K562 (cell line): ENCODE results near the gene FAM131C. TPM values are rescaled to one million over a fixed set of nuclear protein-coding genes. Genes with fewer than 3 reads are reported as not detected.

ENCODE experiments used
- AFF4 ChIP-seq: sonication (generic); formaldehyde crosslinking; IDR thresholded peaks from 2 replicates; pipeline ENCODE4 v1.8.0; 2023; ENCODE audit warnings: mild to moderate bottlenecking, missing genetic modification reagents
- BCOR ChIP-seq: fragments of 450-650 bp; IDR thresholded peaks from 2 replicates; pipeline ENCODE4 v1.6.1; 2016
- BRD4 ChIP-seq: fragments of 200-600 bp; sonication (generic); IDR thresholded peaks from 2 replicates; pipeline ENCODE4 v1.6.1; 2017; ENCODE audit warnings: inconsistent platforms
- FOXA1 ChIP-seq: fragments of 450-650 bp; IDR thresholded peaks from 2 replicates; pipeline ENCODE4 v1.6.1; 2016; ENCODE audit warnings: mild to moderate bottlenecking, borderline replicate concordance
- FOXM1 ChIP-seq, 2 experiments: fragments of 450-650 bp in 1 of 2; sonication (generic) in 1 of 2; formaldehyde crosslinking in 1 of 2; IDR thresholded peaks; 2 replicates each; pipeline versions ENCODE4 v1.6.1 to v1.9.0; 2017 to 2022; ENCODE audit warnings: low read depth in 2 of 2, mild to moderate bottlenecking in 2 of 2, missing genetic modification reagents in 1 of 2, moderate library complexity in 1 of 2
- GATA2 ChIP-seq: sonication (generic); formaldehyde crosslinking; IDR thresholded peaks from 2 replicates; pipeline ENCODE4 v1.4.0; 2020; ENCODE audit warnings: mild to moderate bottlenecking, missing genetic modification reagents
- NEUROD1 ChIP-seq: fragments of 150-350 bp; IDR thresholded peaks from 2 replicates; pipeline ENCODE4 v1.6.1; 2014; ENCODE audit warnings: borderline replicate concordance, low read length, low read depth; ENCODE audit not compliant: partially characterized antibody
- NR1H2 ChIP-seq: sonication (generic); formaldehyde crosslinking; IDR thresholded peaks from 2 replicates; pipeline ENCODE4 v1.4.0; 2020; ENCODE audit warnings: mild to moderate bottlenecking, missing genetic modification reagents
- NR4A1 ChIP-seq, 2 experiments: fragments of 250-450 bp in 1 of 2; fragments of 450-650 bp in 1 of 2; sonication (Bioruptor Pico) in 1 of 2; IDR thresholded peaks; 2 replicates each; pipeline versions ENCODE4 v1.4.0 to v1.6.1; 2016 to 2020; ENCODE audit warnings: mild to moderate bottlenecking in 2 of 2, missing compliant biosample characterization in 1 of 2, missing genetic modification characterization in 1 of 2, moderate library complexity in 1 of 2
- NUFIP1 ChIP-seq: fragments of 450-650 bp; IDR thresholded peaks from 2 replicates; pipeline ENCODE4 v1.6.1; 2018; ENCODE audit not compliant: partially characterized antibody
- PTBP1 ChIP-seq: fragments of 200-400 bp; formaldehyde crosslinking; IDR thresholded peaks from 2 replicates; pipeline ENCODE4 v1.6.1; 2017; ENCODE audit warnings: low read depth, low read length
- RBFOX2 ChIP-seq: fragments of 200-400 bp; formaldehyde crosslinking; IDR thresholded peaks from 2 replicates; pipeline ENCODE4 v1.6.1; 2017; ENCODE audit warnings: low read depth, mild to moderate bottlenecking, low read length, moderate library complexity
- RBM39 ChIP-seq: fragments of 200-400 bp; formaldehyde crosslinking; optimal IDR thresholded peaks from 2 replicates; pipeline ENCODE3; 2018; ENCODE audit warnings: low read depth, low read length
- RFX5 ChIP-seq: IDR thresholded peaks from 2 replicates; pipeline ENCODE4 v1.6.1; 2011; ENCODE audit warnings: low read depth, mild to moderate bottlenecking, improper control_type of control experiment, low read length
- STAT5A ChIP-seq: IDR thresholded peaks from 2 replicates; pipeline ENCODE4 v1.6.1; 2012; ENCODE audit warnings: low read length, inconsistent platforms, borderline replicate concordance
- ZFP30 ChIP-seq: fragments of 250-450 bp; sonication (Bioruptor Pico); IDR thresholded peaks from 2 replicates; pipeline ENCODE4 v1.8.0; 2022; ENCODE audit warnings: moderate library complexity, mild to moderate bottlenecking, inconsistent platforms, borderline replicate concordance
- ZNF589 ChIP-seq: fragments of 200-800 bp; sonication (Bioruptor generic); IDR thresholded peaks from 2 replicates; pipeline ENCODE4 v1.6.1; 2016; ENCODE audit warnings: low read depth, missing genetic modification characterization, missing compliant biosample characterization
- ZNF717 ChIP-seq: fragments of 250-450 bp; sonication (Bioruptor Pico); IDR thresholded peaks from 2 replicates; pipeline ENCODE4 v1.5.0; 2021
- ZNF766 ChIP-seq: fragments of 200-800 bp; sonication (Bioruptor generic); conservative IDR thresholded peaks from 2 replicates; pipeline ENCODE4 v1.6.1; 2016; ENCODE audit warnings: missing genetic modification characterization, missing compliant biosample characterization
- polyA plus RNA-seq, 8 experiments: library from polyadenylated mRNA; depleted of rRNA in 4 of 8; stranded (reverse) in 5 of 8; unstranded in 3 of 8; fragments of >200 nt; fragmentation: Nextera tagmentation in 2 of 8; fragmentation: Illumina TruSeq in 1 of 8; extraction: Ambion mirVana in 2 of 8; extraction: Trizol in 1 of 8; gene quantifications; 2 replicates each; pipeline versions ENCODE4 v1.2.1 to v1.2.3, GENCODE V29; 2011 to 2014; ENCODE audit warnings: inconsistent platforms in 1 of 8, missing spikeins in 1 of 8
- total RNA-seq, 7 experiments: library from RNA; depleted of rRNA in 6 of 7; stranded (reverse); fragments of >200 nt in 6 of 7; fragmentation: Illumina TruSeq in 2 of 7; extraction: Trizol in 2 of 7; gene quantifications; 2 replicates each; pipeline versions ENCODE4 v1.2.1 to v1.2.3, GENCODE V29; 2011 to 2021; ENCODE audit warnings: low replicate concordance in 1 of 7
- TF ChIP-seq, protein P1 (sequence below): fragments of 450-650 bp; IDR thresholded peaks from 2 replicates; pipeline ENCODE4 v1.6.1; 2014; ENCODE audit warnings: low read depth, mild to moderate bottlenecking, moderate library complexity, borderline replicate concordance
- TF ChIP-seq, protein P2 (sequence below): sonication (generic); formaldehyde crosslinking; IDR thresholded peaks from 2 replicates; pipeline ENCODE4 v1.8.0; 2022; ENCODE audit warnings: missing genetic modification reagents, mild to moderate bottlenecking, moderate library complexity, borderline replicate concordance
- TF ChIP-seq, protein P3 (sequence below): fragments of 250-450 bp; sonication (Bioruptor Pico); IDR thresholded peaks from 2 replicates; pipeline ENCODE4 v1.8.0; 2021; ENCODE audit warnings: moderate library complexity, mild to moderate bottlenecking, inconsistent platforms

Gene FAM131C
- total and polyA plus RNA-seq, 9 of the 15 experiments (the other 6 are each of a cell fraction or from before 2014, with no cell fraction given): 0.10 to 0.29 (median 0.16) TPM; not detected in 6

- peak; percentile 80; the same call in 1 of the 2 replicates for TF ChIP-seq AFF4 (CRISPR knock-in tag)
- TF ChIP-seq, protein P1, sequence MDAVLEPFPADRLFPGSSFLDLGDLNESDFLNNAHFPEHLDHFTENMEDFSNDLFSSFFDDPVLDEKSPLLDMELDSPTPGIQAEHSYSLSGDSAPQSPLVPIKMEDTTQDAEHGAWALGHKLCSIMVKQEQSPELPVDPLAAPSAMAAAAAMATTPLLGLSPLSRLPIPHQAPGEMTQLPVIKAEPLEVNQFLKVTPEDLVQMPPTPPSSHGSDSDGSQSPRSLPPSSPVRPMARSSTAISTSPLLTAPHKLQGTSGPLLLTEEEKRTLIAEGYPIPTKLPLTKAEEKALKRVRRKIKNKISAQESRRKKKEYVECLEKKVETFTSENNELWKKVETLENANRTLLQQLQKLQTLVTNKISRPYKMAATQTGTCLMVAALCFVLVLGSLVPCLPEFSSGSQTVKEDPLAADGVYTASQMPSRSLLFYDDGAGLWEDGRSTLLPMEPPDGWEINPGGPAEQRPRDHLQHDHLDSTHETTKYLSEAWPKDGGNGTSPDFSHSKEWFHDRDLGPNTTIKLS: no peak
- TF ChIP-seq FOXM1 (IDR thresholded peaks at IDR 0.05; ENCODE audit: low read depth): 0 out of 2 replicates have a peak, but pooled peaks have one; percentile 36
- TF ChIP-seq FOXM1 (CRISPR knock-in tag; IDR thresholded peaks at IDR 0.05; ENCODE audit: low read depth): 0 out of 2 replicates have a peak, but pooled peaks have one; percentile 35
- 0 out of 2 replicates have a peak, but pooled peaks have one; percentile 39 for TF ChIP-seq ZNF766 (CRISPR knock-in tag)
- peak; percentile 58 for TF ChIP-seq NEUROD1
- TF ChIP-seq RBM39: no peak
- peak; percentile 95 for TF ChIP-seq BCOR
- no peak for TF ChIP-seq ZFP30 (CRISPR knock-in tag)
- no peak for TF ChIP-seq NR4A1 (CRISPR knock-in tag; IDR thresholded peaks at IDR 0.05)
- TF ChIP-seq NR4A1 (tag; IDR thresholded peaks at IDR 0.05): 0 out of 2 replicates have a peak, but pooled peaks have one; percentile 7
- TF ChIP-seq, protein P2, sequence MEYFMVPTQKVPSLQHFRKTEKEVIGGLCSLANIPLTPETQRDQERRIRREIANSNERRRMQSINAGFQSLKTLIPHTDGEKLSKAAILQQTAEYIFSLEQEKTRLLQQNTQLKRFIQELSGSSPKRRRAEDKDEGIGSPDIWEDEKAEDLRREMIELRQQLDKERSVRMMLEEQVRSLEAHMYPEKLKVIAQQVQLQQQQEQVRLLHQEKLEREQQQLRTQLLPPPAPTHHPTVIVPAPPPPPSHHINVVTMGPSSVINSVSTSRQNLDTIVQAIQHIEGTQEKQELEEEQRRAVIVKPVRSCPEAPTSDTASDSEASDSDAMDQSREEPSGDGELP (CRISPR knock-in tag): no peak; the same call in 1 of the 2 replicates
- TF ChIP-seq FOXA1: no peak
- 0 out of 2 replicates have a peak, but pooled peaks have one; percentile 14 for TF ChIP-seq PTBP1
- peak; percentile 80 for TF ChIP-seq RBFOX2
- no peak for TF ChIP-seq NR1H2 (CRISPR knock-in tag)
- TF ChIP-seq, protein P3, sequence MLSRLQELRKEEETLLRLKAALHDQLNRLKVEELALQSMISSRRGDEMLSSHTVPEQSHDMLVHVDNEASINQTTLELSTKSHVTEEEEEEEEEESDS (CRISPR knock-in tag): no peak
- no peak for TF ChIP-seq RFX5
- no peak for TF ChIP-seq ZNF717 (CRISPR knock-in tag)
- TF ChIP-seq NUFIP1: no peak
- TF ChIP-seq BRD4: no peak
- TF ChIP-seq GATA2 (CRISPR knock-in tag): no peak
- 0 out of 2 replicates have a peak, but pooled peaks have one; percentile 59 for TF ChIP-seq ZNF589 (CRISPR knock-in tag)
- TF ChIP-seq STAT5A: no peak
Measured at GRCh38 chr1:16012590-16013219, 60.7 kb downstream of the FAM131C start (continued).
